Measurements from ENCODE around the gene MINDY4. TPM values are rescaled to one million over a fixed set of nuclear protein-coding genes. Genes with fewer than 3 reads are reported as not detected.

The MINDY4 gene
- total RNA-seq, 1 experiment from 2014 or later: 3.0 TPM

GRCh38 chr7:30867483-30867882 is 96.3 kb downstream of the MINDY4 start:
- POLR2A ChIA-PET (ENCODE audit: unreplicated experiment): no interaction called here
- no peaks in the 10 kb centered on the region for H4K20me1 ChIP-seq (ENCODE audit: low read length)
- no peak overlapping the region for H3K4me3 ChIP-seq (ENCODE audit: low read length)
- H3K79me2 ChIP-seq (ENCODE audit: low read length): no peaks in the 10 kb centered on the region
- no TSS peak for BruUV-seq (replicated peaks)
- no peaks in the 10 kb centered on the region for H3K9me3 ChIP-seq (ENCODE audit: low read length)
- no peak overlapping the region for H3K4me2 ChIP-seq (ENCODE audit: low read length)
- no peak overlapping the region for H3K27ac ChIP-seq (ENCODE audit: low read length)
- no peaks in the 10 kb centered on the region for H3K9me2 ChIP-seq (replicated peaks; ENCODE audit: low read length)
- H3K4me1 ChIP-seq (ENCODE audit: insufficient read depth, low read length): no peaks in the 10 kb centered on the region
- H2AFZ ChIP-seq (ENCODE audit: low read length): no peak overlapping the region
- H3K9ac ChIP-seq (ENCODE audit: low read length): no peak overlapping the region
- TF ChIP-seq CTCF (conservative IDR thresholded peaks at IDR 0.05; ENCODE audit: low read depth, low read length) (no peak), EZH2phosphoT487 (IDR thresholded peaks at IDR 0.05; ENCODE audit: borderline replicate concordance, low read length) (no peak), EZH2 (IDR thresholded peaks at IDR 0.05; ENCODE audit: low read length, unreplicated experiment) (no peak)
- DNase-seq (no peak), ATAC-seq (no peak)
- no peaks in the 10 kb centered on the region for H3K36me3 ChIP-seq (ENCODE audit: low read depth, low read length)
- CTCF ChIA-PET: no interaction called here
- no peaks in the 10 kb centered on the region for H3F3A ChIP-seq (ENCODE audit: low read length, unreplicated experiment)
- H3K27me3 ChIP-seq (ENCODE audit: low read length): no peaks in the 10 kb centered on the region
- intact Hi-C loops (cut with micrococcal nuclease): no loop called here

GRCh38 chr7:30869794-30870611 is 98.8 kb downstream of the MINDY4 start:
- ATAC-seq (no peak), DNase-seq (no peak)
- ChIA-PET POLR2A (ENCODE audit: unreplicated experiment) (no interaction called here), CTCF (no interaction called here)
- BruUV-seq (replicated peaks): no TSS peak
- intact Hi-C loops (cut with micrococcal nuclease): no loop called here
- no peaks in the 10 kb centered on the region for H3F3A ChIP-seq (ENCODE audit: low read length, unreplicated experiment)
- no peak overlapping the region for H3K4me2 ChIP-seq (ENCODE audit: low read length)
- no peaks in the 10 kb centered on the region for H4K20me1 ChIP-seq (ENCODE audit: low read length)
- TF ChIP-seq EZH2phosphoT487 (IDR thresholded peaks at IDR 0.05; ENCODE audit: borderline replicate concordance, low read length) (no peak), EZH2 (IDR thresholded peaks at IDR 0.05; ENCODE audit: low read length, unreplicated experiment) (no peak), CTCF (conservative IDR thresholded peaks at IDR 0.05; ENCODE audit: low read depth, low read length) (no peak)
- no peaks in the 10 kb centered on the region for H3K4me1 ChIP-seq (ENCODE audit: insufficient read depth, low read length)
- H3K9ac ChIP-seq (ENCODE audit: low read length): no peak overlapping the region
- H2AFZ ChIP-seq (ENCODE audit: low read length): no peak overlapping the region
- H3K9me3 ChIP-seq (ENCODE audit: low read length): no peaks in the 10 kb centered on the region
- H3K27ac ChIP-seq (ENCODE audit: low read length): no peak overlapping the region
- no peaks in the 10 kb centered on the region for H3K36me3 ChIP-seq (ENCODE audit: low read depth, low read length)
- no peaks in the 10 kb centered on the region for H3K79me2 ChIP-seq (ENCODE audit: low read length)
- H3K9me2 ChIP-seq (replicated peaks; ENCODE audit: low read length): no peaks in the 10 kb centered on the region
- no peak overlapping the region for H3K4me3 ChIP-seq (ENCODE audit: low read length)
- H3K27me3 ChIP-seq (ENCODE audit: low read length): no peaks in the 10 kb centered on the region

GRCh38 chr7:30870821-30871518 is 99.8 kb downstream of the MINDY4 start:
- H4K20me1 ChIP-seq (ENCODE audit: low read length): no peaks in the 10 kb centered on the region
- no peak for ATAC-seq
- no peaks in the 10 kb centered on the region for H3F3A ChIP-seq (ENCODE audit: low read length, unreplicated experiment)
- no peaks in the 10 kb centered on the region for H3K27me3 ChIP-seq (ENCODE audit: low read length)
- intact Hi-C loops (cut with micrococcal nuclease): no loop called here
- ChIA-PET CTCF (no interaction called here), POLR2A (ENCODE audit: unreplicated experiment) (no interaction called here)
- H3K36me3 ChIP-seq (ENCODE audit: low read depth, low read length): no peaks in the 10 kb centered on the region
- no peak for DNase-seq
- H3K79me2 ChIP-seq (ENCODE audit: low read length): no peaks in the 10 kb centered on the region
- H3K9ac ChIP-seq (ENCODE audit: low read length): no peak overlapping the region
- BruUV-seq (replicated peaks): no TSS peak
- no peak overlapping the region for H3K27ac ChIP-seq (ENCODE audit: low read length)
- no peaks in the 10 kb centered on the region for H3K9me2 ChIP-seq (replicated peaks; ENCODE audit: low read length)
- H3K4me1 ChIP-seq (ENCODE audit: insufficient read depth, low read length): no peaks in the 10 kb centered on the region
- no peak overlapping the region for H3K4me3 ChIP-seq (ENCODE audit: low read length)
- H2AFZ ChIP-seq (ENCODE audit: low read length): no peak overlapping the region
- H3K9me3 ChIP-seq (ENCODE audit: low read length): no peaks in the 10 kb centered on the region
- no peak for TF ChIP-seq CTCF (conservative IDR thresholded peaks at IDR 0.05; ENCODE audit: low read depth, low read length)
- TF ChIP-seq EZH2phosphoT487 (IDR thresholded peaks at IDR 0.05; ENCODE audit: borderline replicate concordance, low read length): no peak
- no peak for TF ChIP-seq EZH2 (IDR thresholded peaks at IDR 0.05; ENCODE audit: low read length, unreplicated experiment)
- no peak overlapping the region for H3K4me2 ChIP-seq (ENCODE audit: low read length)

Data from PC-3 (cell line).